SIG-M5 treated with dmso at 0.1 percent for 504 hours (cell line): Measurements from ENCODE around the gene CACNB4.
"Not testable (repeated sequence)": the region's sequence is repeated elsewhere in the genome, so short reads cannot be mapped to it uniquely, and the experiment has no call there.

Source experiments
- DNase-seq: peaks from one replicate; lab custom pipeline; 2025; ENCODE audit not compliant: unreplicated experiment; lab: John Stamatoyannopoulos, UW

CACNB4 gene

GRCh38 chr2:151946250-151946884, 152.5 kb downstream of the CACNB4 start:
- DNase-seq = no peak

DNA sequence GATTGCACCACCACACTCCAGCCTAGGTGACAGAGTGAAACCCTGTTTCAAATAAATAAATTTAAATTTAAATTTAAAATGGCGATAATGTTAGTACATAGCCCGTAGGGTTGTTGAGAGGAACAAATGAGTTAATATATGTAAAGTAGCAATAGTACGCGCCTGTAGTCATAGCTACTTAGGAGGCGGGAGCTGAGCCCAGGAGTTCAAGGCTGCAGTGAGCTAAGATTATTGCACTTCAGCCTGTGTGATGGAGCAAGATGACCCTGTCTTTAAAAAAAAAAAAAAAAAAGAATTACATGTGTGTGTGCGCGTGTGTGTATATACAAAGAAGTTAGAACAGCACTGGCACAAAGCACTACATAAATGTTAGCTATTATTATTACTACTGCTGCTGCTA, 153.2 kb downstream of the CACNB4 start:
- no peak for DNase-seq

- DNase-seq = no peak
These were observed 153.7 kb downstream of the CACNB4 start for GRCh38 chr2:151945186-151945585.

GRCh38 chr2:151943461-151943860, 155.4 kb downstream of the CACNB4 start:
- DNase-seq = no peak

DNA sequence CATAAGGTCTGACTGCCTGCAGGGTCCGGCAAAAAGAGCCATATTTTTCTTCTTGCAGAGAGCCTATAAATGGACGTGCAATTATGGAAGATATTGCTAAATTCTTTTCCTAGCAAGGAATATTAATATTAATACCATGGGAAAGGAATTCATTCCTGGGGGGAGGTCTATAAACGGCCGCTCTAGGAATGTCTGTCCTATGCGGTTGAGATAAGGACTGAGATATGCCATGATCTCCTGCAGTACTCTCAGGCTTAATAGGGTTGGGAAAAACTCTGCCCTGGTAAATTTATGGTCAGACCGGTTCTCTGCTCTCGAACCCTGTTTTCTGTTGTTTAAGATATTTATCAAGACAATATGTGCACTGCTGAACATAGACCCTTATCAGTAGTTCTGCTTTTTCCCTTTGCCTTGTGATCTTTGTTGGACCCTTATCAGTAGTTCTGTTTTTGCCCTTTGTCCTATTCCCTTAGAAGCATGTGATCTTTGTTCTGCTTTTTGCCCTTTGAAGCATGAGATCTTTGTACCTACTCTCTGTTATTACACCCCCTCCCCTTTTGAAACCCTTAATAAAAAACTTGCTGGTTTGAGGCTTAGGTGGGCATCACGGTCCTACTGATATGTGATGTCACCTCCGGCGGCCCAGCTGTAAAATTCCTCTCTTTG, 156.2 kb downstream of the CACNB4 start:
- DNase-seq = peak; percentile 7

DNA sequence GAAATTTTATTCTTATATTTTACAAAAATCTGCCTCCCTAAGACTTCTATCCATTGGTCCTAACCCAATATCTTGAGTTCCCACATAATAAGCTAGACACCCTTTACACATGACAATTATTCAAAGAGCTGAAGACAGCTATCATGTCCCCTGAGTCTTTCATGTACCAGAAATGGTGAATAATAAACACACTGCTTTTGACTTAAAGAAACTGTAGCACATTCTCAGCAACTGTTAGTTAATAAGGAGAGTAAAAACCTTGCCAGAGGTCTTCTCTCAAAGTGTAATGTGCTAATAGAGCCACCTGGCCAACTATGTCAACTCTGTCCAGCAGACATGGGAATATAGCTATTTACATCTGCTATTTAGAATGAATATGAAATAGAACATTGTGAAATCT, 160.9 kb downstream of the CACNB4 start:
- no peak for DNase-seq

DNA sequence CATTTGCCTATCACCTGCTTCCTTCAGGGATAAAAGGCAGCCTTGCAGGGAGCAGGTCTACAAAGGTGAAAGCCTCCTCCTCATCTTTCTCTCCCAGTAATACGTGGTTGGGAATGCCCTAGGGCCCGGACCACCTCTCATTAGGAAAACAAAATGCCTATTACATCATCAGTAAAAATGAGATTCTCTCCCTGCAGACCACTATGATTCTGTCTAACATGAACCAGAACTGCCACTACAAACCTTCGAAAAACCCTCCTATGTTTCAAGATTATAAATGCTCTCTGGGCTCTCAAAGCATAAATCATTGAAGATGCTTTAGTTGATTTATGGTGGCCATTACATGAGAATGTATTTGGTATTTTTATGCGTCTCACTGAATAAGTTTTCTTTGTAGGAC, 162.2 kb downstream of the CACNB4 start:
- DNase-seq = no peak

DNA sequence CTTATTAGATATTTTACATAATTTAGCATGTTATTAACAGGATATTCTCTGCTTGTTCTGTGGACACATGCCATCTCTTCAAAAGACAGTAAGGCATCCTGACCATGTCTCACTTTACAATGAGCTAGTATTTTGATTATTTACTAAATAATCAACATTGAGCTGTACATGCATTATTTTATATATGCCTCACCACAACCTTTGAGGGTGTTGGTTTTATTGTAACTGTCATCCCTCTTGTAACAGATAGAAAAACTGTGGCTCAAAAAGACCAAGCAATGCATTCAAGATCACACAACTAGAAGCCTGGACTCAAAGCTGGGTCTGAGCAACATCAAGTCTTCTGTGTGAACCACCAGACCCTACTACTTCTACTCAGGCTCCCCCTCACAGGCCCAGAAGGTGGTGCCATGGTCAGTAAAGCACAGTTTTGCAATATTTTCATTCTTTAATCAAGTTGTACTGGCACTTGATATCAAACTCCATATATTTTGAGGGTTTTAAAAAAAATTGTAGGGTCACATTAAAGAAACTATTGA, 165.5 kb downstream of the CACNB4 start:
- DNase-seq = no peak

GRCh38 chr2:151931756-151932155, 167.1 kb downstream of the CACNB4 start:
- DNase-seq = no peak

- no peak for DNase-seq
These were observed 167.7 kb downstream of the CACNB4 start for GRCh38 chr2:151931030-151931611.

DNA sequence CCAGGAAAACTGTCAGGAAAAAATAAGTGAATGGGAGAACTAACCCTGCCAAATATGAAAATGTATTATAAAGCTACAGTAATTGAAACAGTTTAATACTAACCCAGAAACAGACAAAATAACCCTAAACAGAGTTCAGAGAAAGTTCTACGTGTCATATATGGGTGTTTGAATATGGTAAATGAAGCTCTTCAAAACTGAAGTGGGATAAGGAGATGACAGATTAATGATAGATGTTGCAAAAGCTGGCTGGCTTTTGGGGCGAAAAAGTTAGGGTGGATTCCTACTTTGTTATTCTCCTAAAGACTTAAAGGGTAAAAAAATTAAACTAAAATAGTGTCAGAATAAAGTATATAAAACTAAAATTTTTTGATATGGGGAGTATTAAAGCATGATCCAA, 168.8 kb downstream of the CACNB4 start:
- no peak for DNase-seq

DNA sequence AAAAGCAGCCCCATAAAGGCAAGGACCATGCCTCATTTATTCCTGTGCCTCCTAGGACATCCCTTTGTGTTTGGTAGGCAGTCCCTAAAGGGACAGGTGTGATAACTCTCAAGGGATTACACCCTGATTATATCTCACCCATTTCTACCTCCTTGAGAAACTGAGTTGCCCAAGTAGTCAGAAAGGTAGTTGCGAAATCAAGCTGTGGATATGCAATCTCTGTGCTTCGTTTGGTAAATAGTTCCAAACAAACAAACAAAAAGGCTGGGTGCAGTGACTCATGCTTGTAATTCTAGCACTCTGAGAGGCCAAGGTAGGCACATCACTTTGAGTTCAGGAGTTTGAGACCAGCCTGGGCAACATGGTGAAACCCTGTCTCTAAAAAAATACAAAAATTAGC, 170.5 kb downstream of the CACNB4 start:
- no peak for DNase-seq

DNA sequence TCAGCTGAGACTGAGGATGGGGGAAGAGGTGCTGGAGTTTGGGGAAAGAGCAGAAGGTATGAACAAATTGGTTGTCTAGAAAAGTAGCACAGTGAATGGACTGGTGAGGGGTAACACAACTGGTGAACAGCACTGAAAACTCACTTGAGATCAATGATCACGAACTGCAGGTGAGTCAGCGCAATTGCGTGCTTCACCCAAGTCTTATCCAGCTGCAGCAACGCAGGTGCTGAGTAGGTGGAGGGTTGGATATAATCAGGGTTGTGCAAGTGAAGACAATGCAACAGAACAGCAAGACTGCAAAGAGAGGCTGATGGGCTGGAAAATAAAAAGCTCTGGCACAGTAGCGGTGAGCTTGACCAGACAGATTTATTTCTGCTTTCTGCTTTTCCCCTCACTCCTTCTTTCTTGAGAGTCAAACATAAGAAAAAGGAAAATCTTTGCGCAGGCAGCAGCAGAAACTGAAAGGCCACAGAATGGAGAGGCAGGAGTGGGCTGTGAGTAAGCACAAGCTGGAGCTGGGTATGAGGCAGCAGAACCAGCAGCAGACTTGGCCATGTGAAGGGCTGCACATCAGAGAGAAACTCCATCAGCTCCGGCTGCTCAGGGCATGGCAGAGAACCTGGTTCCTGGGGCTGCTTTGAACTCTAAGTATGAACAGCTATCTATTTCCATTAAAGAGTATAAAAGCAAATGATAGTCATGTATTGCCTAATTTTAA, 171.2 kb downstream of the CACNB4 start:
- no peak for DNase-seq

DNA sequence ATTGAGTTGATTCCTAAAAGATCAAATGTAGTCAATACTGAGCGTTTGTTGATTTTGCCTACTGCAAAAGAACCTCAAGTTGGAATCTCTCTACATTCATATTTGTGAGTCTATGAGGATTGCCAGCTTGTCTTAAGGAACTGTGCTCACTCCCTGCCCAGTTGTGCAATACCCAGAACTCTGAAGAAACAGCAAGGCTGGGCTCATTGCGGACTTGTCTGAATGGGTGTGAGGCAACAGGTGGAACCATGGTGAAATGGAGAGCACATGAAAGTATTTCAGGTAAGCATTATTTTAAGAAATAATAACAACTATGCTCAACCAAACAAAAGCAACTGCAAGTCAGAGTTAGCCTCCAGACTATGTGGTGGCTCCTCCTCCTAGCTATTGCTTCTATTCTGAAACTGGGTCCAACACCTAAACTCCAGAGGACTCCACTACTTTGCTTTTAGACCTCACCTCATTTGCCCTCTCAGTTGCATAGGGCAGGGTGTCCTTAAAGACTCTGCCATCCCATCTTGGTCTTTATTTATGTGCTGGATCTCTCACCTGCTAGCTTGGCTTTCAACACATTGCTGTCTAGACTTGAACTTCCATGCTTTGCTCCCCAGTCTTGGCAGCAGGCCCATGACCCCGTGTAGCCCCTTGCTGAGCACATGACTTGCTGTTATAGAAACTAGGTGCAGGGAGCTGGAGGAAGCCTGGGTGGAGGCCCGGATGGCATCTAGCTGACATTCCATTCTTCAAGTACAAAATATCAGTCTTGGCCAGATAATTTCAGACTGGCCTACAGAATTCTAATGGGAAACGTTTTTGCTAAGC, 175.8 kb downstream of the CACNB4 start:
- DNase-seq = peak; percentile 75

DNA sequence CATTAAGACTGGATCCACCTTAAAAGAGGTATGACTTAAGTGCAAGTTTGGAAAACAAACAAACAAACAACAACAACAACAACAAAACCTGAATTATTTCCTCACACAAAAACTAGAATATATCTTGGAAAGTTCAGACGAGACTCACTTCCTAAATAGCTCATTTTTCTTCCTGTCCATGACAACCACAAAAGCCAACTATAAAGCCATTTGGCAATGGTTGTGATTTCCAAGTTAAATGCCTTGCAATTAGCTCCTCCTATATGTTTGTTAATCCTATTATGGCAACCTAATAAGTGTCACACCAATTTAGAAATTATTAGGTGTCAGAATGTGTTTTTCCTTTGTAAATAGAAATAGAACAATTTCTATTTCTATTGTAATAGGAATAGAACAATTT, 179.1 kb downstream of the CACNB4 start:
- DNase-seq = no peak

- DNase-seq = peak; percentile 24
These were observed 180.5 kb downstream of the CACNB4 start for GRCh38 chr2:151918308-151918707.

- no peak for DNase-seq
These were observed 182.2 kb downstream of the CACNB4 start for GRCh38 chr2:151916632-151917031.

GRCh38 chr2:151915629-151916025, 183.2 kb downstream of the CACNB4 start:
- not testable (repeated sequence) for DNase-seq

- DNase-seq = no peak
These were observed 183.7 kb downstream of the CACNB4 start for GRCh38 chr2:151914989-151915628.

- no peak for DNase-seq
These were observed 190.5 kb downstream of the CACNB4 start for GRCh38 chr2:151908204-151908882.
